ENCODE results near the gene HIGD1A. TPM values are rescaled to one million over a fixed set of nuclear protein-coding genes. Genes with fewer than 3 reads are reported as not detected.

Gene HIGD1A
- total and polyA plus RNA-seq, 12 donors: 62.4 to 324 (median 120) TPM

DNA sequence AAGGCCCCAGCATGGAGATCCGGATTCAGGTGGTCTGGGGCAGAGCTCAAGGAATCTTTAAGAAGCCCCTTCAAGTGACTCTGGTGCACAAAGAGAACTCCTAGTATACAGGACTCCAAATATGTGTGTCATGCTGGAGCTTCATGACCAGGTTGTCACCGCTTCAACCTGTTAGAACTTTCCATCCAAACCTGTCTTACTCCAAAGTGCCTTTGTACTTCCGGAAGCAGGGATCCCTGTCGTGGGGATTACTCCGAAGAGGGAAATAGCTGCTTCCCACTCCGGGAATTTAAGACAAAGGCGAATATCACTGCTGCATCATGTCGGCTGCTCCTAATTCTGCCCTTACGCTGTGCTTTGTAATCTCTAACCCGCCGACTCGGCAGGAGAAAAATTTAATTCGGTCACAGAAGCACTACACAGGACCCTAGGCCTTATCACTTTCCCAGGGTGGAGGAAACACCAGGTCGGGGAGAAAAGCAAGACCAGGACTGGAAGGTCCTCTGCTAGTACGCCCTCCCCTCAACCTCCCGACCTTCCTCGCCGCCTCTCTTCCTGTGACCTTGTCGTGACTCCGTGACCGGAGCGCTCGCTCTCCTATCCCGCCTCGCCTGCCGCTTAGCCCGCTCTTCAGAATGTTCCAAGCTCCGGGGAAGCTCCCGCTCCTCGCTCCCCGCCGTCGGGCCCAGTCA lies 730 bp downstream of the HIGD1A start:
- DNase-seq: peak; percentile 57 to 78 (median 64)
- peak overlapping the region; percentile 65 to 99 (median 93) for H3K27ac ChIP-seq
- TF ChIP-seq, protein P1, sequence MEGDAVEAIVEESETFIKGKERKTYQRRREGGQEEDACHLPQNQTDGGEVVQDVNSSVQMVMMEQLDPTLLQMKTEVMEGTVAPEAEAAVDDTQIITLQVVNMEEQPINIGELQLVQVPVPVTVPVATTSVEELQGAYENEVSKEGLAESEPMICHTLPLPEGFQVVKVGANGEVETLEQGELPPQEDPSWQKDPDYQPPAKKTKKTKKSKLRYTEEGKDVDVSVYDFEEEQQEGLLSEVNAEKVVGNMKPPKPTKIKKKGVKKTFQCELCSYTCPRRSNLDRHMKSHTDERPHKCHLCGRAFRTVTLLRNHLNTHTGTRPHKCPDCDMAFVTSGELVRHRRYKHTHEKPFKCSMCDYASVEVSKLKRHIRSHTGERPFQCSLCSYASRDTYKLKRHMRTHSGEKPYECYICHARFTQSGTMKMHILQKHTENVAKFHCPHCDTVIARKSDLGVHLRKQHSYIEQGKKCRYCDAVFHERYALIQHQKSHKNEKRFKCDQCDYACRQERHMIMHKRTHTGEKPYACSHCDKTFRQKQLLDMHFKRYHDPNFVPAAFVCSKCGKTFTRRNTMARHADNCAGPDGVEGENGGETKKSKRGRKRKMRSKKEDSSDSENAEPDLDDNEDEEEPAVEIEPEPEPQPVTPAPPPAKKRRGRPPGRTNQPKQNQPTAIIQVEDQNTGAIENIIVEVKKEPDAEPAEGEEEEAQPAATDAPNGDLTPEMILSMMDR (IDR thresholded peaks at IDR 0.05): no peak
- TF ChIP-seq POLR2A (IDR thresholded peaks at IDR 0.05): no peak
- H3K36me3 ChIP-seq (replicated peaks in 1 of 2): no peaks in the 10 kb centered on the region
- intact Hi-C loops (cut with DNase I): no loop called here
- WGBS, 4 donors: 0 to 1% (median 1%) methylated on average over 25 to 33 of the region's 33 CpGs
- peaks cover 21 to 45% of the 10 kb centered on the region in 2 donors for H3K4me1 ChIP-seq (replicated peaks in 1 of 2)
- H3K9me3 ChIP-seq (replicated peaks in 1 of 3): no peaks in the 10 kb centered on the region
- H3K4me3 ChIP-seq: peak overlapping the region in 3 of 4 donors; percentile 38 to 92 (median 76)
- H3K27me3 ChIP-seq: no peaks in the 10 kb centered on the region

DNA sequence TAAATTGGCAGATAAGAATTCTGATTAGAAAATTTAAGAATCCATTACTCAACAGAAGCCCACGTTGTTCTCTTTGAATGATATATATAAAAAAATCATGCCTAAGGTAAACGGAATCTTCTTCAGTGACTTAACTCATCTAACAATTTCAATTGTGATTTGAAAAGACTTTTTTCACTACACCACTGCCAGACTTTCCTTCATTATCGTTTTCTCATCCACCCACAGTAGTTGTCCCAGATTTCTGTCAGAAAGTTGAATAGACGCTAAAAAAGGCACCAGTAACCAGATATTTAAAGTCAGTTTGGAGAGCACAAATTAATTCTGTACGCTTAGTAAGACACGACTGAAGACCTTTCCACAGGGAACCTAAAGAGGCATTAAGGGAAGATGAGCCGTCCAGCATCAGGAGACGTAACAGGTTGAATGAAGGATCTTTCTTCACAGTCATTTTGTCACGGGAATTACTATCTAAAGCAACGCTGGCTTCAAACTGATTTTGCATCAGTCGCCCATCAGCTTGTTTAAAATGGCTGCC lies 1.3 kb downstream of the HIGD1A start:
- peaks cover 21 to 45% of the 10 kb centered on the region in 2 donors for H3K4me1 ChIP-seq (replicated peaks in 1 of 2)
- TF ChIP-seq, protein P1 (IDR thresholded peaks at IDR 0.05): no peak
- no peak for TF ChIP-seq POLR2A (IDR thresholded peaks at IDR 0.05)
- H3K4me3 ChIP-seq: peak overlapping the region in 2 of 4 donors; percentile 76 to 92
- intact Hi-C loops (cut with DNase I): no loop called here
- WGBS, 4 donors: 30 to 53% (median 36%) methylated on average over 10 to 11 of the region's 11 CpGs
- no peaks in the 10 kb centered on the region for H3K9me3 ChIP-seq (replicated peaks in 1 of 3)
- H3K27ac ChIP-seq: peak overlapping the region; percentile 65 to 99 (median 93)
- H3K27me3 ChIP-seq: no peaks in the 10 kb centered on the region
- DNase-seq: no peak
- no peaks in the 10 kb centered on the region for H3K36me3 ChIP-seq (replicated peaks in 1 of 2)

DNA sequence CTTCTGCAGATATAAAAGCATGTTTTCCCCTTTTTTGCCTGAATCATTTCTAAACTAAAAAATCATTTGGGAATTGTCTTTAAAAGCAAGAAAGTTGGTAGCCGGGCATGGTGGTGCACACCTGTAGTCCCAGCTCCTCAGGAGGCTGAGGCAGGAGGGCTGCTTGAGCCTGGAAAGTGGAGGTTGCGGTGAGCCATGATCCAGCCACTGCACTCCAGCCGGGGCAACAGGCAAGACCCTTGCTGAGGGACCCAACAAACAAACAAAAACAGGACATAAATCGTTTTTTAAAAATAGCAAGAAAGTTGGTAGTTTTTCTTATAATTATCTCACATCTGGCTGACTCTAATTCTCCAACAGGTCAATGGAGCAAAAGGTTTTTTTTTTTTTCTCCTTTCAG lies 2.5 kb downstream of the HIGD1A start:
- TF ChIP-seq POLR2A (IDR thresholded peaks at IDR 0.05): no peak
- H3K4me1 ChIP-seq (replicated peaks in 1 of 2): peaks cover 21 to 45% of the 10 kb centered on the region in 2 donors
- peak overlapping the region in 2 of 5 donors; percentile 66 to 92 for H3K27ac ChIP-seq
- 80 to 87% (median 85%) methylated on average over 4 of the region's 4 CpGs for WGBS, 4 donors
- DNase-seq: no peak
- no peaks in the 10 kb centered on the region for H3K9me3 ChIP-seq (replicated peaks in 1 of 3)
- H3K27me3 ChIP-seq: no peaks in the 10 kb centered on the region
- intact Hi-C loops (cut with DNase I): no loop called here
- H3K36me3 ChIP-seq (replicated peaks in 1 of 2): no peaks in the 10 kb centered on the region
- peak overlapping the region in 1 of 4 donors; percentile 76 for H3K4me3 ChIP-seq

DNA sequence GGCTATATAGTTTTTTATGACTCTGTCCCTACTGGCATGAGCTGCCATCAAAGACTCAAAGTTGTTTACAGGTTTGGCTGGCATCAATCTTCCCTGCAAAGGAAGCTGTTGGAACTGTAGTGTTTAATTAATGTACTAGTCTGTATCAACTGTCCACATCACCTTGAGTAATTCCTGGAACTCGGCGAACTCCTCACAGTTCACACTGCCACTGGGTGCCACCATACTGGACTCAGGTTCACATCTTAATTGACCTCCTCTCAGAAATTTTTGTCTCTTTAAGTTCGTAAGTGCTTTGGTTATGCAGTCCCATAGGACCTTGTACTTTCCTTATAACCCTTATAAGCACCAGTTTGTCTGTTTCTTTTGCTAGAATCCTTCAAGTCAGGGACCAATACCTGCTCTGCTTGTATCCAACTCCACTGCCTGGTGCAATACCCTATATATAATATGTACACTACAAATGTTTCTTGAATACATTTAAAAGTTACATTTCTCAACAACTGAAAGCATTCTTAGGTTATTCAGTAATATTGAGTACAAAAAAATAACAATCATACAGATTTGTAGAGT lies 3.2 kb downstream of the HIGD1A start:
- intact Hi-C loops (cut with DNase I): no loop called here
- Histone ChIP-seq H3K4me1 (replicated peaks in 1 of 2) (peaks cover 21 to 45% of the 10 kb centered on the region in 2 donors), H3K27ac (peak overlapping the region in 3 of 5 donors; percentile 22 to 66 (median 63)), H3K4me3 (peak overlapping the region in 1 of 4 donors; percentile 76), H3K27me3 (no peaks in the 10 kb centered on the region), H3K36me3 (replicated peaks in 1 of 2) (no peaks in the 10 kb centered on the region), H3K9me3 (replicated peaks in 1 of 3) (no peaks in the 10 kb centered on the region)
- 44 to 65% (median 52%) methylated on average over 3 of the region's 3 CpGs for WGBS, 4 donors
- no peak for TF ChIP-seq POLR2A (IDR thresholded peaks at IDR 0.05)
- TF ChIP-seq, protein P1 (IDR thresholded peaks at IDR 0.05): no peak
- no peak for DNase-seq
